Measurements from ENCODE around the gene PRR29.
"Not testable (repeated sequence)": the region's sequence is repeated elsewhere in the genome, so short reads cannot be mapped to it uniquely, and the experiment has no call there.

PRR29 gene

GRCh38 chr17:63975541-63976092 is 22.5 kb upstream of the PRR29 start:
- DNase-seq = no peak

DNA sequence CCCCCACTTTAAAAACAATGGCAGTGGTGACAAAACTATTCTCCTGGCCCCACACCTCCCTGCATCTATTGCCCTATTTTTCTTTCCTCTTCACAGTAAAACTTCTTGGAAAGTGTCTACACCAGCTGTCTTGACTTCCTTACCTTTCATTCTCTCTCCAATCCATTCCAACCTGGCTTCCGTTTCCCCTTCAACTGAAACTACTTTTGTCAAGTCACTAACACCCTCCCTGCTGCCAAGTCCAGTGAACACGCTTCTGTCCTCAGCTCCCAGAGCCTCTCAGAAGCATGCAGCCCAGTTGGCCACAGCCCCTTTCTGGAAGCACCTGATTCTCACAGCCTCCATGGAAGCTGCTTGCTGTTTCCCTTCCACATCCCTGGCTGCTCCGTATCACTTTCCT is 21.4 kb upstream of the PRR29 start:
- no peak for DNase-seq

DNA sequence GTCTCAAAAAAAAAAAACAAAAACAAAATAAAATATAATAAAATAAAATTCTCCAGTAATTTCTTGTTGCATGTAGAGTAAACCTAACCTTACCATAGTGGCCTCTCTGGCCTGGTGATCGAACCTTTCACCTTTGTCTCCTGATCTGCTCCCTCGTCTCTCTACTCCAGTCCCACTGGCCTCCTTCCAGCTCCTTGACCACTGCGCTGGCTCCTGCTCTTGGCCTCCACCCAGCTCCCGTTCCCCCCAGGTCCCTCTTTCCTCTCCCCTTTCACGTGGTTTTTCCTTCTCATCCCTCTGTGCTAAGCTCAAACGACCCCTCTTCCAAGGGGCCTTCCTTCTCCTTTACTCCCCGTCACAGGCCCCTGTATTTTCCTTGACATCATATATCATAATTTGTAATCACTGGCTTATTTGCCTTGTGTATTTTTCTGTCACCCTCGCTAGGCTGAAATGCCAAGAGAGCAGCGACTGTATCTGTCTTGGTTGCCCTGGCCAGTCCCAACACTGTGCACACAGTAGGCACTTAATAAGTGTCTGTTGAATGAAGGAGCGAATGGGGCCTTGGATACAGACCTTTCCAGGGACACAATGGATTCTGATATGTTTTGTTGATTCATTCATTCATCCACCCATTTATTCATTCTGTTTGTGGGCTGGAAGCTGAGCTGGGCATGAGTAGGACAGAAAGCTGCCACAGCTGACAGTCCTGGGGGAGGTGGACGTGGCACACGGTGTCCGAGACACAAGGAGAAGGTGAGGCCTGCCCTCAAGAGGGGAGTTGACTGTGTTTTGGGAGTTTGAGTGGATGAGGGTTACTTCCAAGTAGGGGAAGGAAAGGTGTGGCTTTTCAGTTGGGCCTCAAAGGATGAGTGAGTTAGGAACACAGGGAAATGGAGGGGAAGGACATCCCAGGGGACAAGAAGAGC is 19.6 kb upstream of the PRR29 start:
- DNase-seq = no peak

GRCh38 chr17:63982641-63983040 is 15.5 kb upstream of the PRR29 start:
- DNase-seq = not testable (repeated sequence)

DNA sequence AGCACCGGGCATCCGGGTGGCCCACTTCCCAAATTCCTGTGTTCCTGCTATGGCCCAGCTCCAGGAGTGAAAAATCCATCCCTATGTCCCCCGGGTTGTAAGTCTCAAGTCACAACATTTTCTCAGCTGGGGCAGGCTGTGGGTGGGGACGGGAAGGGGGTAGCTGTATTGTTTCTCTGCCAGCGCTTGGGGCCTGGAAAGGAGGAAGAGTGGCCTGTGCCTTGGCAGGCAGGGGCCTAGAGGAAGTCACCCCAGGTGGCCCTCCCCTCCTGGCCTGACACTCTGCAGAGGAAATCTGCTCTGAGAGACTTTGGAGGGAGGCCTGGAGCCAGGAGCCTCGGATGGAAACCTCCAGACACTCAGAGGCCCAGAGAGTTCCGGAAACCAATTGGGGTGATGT is 14.8 kb upstream of the PRR29 start:
- no peak for DNase-seq

DNA sequence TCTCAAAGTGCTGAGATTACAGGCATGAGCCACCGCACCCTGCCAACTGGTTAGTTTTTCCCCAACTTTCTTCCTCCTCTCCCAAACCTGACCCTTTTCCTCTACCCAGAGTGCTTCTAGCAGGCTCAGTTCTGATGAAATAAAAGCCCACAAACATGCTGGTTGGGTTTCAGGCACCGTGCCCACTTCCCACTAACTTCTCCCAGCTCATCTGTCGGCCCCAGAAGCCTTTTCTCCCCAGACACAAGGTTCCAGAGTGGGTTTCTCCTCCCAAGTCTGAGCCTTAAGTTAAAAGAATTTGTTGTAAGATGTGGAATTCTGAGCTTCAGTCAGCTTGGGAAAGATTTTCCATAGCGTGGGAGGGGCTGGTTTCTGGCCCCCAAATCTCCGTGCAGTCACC is 13.9 kb upstream of the PRR29 start:
- DNase-seq = no peak

GRCh38 chr17:63984651-63985386 is 13.3 kb upstream of the PRR29 start:
- DNase-seq = peak; percentile 20

GRCh38 chr17:63985387-63986140 is 12.6 kb upstream of the PRR29 start:
- DNase-seq = no peak

DNA sequence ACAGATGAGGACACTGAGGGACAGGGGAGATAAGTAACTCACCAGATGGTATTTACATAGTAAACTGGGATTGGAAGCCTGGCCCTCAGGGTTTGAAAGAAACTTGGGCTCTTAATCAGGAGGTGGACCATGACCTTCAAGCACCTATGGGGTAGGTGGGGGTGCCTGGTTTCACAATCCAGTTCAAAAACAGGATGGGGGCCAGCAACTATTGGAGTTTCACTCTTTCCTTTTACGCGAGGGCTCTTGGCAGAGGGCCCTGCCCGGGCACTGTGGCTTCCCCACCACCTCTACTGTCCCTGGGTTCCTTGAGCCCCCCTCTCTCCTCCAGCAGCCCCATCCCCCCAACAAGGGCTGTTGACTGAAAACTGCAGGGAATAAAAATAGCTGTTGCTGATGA is 11.3 kb upstream of the PRR29 start:
- DNase-seq = no peak

GRCh38 chr17:63987221-63988126 is 10.7 kb upstream of the PRR29 start:
- DNase-seq = no peak

- DNase-seq = no peak
These were observed 10.0 kb upstream of the PRR29 start for GRCh38 chr17:63988127-63988478.

DNA sequence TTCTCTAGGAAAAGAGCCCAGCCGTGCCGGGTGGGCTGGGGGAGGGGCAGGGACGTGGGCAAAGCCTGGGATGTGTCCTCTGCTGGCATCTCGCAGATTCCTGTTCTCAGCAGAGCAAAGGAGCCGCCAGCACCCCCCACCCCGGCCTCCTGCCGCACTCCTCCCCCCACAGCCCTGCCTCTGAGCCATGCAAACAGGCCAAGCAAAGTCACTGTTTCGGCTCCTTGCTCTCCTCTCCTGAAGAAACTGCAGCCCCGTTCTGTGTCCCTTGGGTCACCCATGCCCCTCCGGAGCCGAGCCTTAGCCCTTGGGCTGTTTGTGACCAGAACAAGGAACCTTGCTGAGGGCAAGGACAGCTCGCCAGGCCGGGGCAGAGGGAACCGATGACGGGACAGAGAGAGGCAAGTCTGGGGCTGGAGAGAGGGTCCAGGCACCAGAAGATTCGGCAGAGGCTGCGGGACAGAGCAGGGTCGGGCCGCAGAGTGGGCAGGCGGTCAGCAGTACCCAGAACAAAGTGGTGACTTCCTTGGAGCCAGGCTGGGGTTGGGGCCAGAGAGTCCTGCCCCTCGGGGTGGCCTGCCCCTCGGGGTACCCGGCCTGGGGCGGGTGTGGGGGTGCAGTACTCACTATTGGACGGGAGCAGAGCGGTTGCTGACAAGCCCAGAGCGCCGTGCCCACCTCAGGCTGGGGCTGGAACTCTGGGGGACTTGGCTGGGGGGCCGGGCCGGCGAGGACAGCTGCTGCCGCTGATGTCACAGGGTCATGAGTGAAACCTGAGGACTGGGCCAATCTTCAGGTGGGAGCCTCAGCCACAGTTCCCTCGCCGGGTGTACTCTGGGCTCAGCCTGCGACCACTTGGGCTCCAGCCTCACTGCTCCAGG is 9.2 kb upstream of the PRR29 start:
- no peak for DNase-seq

DNA sequence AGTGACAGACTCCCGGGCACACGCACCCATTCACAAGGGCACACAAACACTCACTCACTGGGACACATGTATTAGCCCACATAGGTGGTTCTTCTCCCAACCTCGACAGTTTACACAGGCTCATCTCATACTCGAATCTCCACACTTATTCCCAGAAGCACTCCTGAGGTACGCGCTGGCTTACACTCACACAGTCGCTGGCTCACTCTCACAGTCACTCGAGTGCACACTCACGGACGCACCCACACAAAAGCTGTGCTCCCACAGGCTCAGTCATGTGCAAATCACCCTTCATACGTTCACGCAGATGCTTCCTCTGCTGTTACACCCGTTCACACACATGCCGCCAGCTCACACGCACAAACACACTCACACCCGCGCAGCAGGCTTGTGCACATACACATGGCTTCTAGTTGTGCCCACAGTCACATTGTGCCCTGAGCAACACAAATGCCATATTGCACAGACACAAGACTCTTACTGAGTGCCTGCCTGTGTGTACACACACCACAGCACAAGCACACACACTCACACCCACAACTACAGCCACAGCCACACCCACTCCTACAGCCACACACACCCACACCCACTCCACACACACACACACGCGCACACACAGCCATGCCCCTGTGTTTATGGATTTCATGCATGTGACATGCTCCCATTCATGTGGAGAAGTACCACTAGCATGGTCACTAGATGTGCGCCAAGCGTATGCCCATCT is 8.4 kb upstream of the PRR29 start:
- DNase-seq = no peak

GRCh38 chr17:63991611-63992010 is 6.5 kb upstream of the PRR29 start:
- DNase-seq = no peak

DNA sequence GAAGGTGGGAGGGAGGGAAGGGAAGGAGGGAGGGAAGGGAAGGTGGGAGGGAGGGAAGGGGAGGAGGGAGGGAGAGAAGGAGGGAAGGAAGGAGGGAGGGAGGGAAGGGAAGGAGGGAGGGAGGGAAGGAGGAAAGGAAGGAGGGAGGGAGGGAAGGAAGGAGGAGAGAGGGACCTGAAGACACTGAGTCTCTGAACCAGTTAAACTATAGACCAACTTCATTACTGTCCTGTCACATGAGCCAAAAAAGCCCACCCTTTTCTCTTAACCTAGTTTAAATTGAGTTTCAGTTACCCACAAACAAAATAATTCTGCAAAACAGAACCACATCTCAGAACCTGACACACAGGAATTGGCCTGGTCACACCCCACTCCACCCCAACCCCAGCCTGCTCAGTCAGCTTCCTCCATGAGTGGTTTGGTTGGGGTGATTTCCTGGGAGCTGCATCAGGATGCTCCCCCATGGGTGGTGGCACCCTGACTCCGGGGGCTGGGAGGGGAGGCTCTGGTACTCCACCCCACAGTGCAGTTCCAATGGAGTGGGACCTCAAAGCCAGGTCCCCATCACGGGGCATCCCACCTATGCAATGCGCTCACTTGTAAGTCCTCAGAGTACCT is 4.7 kb upstream of the PRR29 start:
- no peak for DNase-seq

- DNase-seq = no peak
These were observed 2.5 kb upstream of the PRR29 start for GRCh38 chr17:63995626-63996025.

GRCh38 chr17:63996430-63997182 is 1.5 kb upstream of the PRR29 start:
- DNase-seq = no peak

DNA sequence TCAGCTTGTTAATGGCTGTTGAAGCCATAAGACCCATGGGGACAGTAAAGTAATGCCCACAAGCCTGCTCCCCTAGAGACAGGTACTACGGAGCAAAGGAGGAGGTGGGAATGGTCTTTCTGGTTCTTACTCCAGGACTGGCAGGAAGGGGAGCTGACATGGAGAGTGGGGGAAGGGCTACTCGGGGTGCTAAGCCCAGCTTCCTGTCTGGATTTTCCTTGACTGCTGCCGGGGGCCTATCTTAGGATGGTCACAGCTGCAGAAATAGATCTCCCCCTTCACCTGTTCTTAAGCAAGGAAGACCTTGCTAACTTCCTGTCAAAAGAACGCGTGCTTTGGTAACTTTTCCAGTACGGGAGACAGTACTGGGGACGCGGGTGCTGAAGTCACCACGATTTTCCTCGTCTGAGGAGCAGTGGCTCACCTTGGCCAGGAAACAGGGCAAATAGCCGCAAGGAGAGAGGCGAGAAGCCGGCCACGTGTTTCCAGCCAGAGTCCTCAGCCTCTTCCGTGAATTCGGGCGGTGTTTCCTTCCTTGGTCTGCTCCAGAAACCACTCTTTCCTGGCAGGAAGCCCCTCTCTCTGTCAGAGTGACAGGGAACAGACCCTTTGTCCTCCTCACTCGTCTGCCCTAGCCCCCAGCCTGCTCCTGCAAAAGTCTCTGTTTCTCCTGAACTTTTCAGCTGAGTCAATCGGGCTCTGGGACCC is 656 bp upstream of the PRR29 start:
- no peak for DNase-seq
